Skeletal muscle cell (primary cell): ENCODE data around the gene FHIT.

ENCODE experiments used
- DNase-seq: peaks from one replicate; pipeline ENCODE4 v3.0.0-alpha.2; 2010; ENCODE audit warnings: low read depth
- H3K4me3 ChIP-seq: 2 replicates; pipeline ENCODE4 v1.5.1; 2011; ENCODE audit warnings: low read depth, mild to moderate bottlenecking, control low read depth, low read length, moderate library complexity

The FHIT gene

DNA sequence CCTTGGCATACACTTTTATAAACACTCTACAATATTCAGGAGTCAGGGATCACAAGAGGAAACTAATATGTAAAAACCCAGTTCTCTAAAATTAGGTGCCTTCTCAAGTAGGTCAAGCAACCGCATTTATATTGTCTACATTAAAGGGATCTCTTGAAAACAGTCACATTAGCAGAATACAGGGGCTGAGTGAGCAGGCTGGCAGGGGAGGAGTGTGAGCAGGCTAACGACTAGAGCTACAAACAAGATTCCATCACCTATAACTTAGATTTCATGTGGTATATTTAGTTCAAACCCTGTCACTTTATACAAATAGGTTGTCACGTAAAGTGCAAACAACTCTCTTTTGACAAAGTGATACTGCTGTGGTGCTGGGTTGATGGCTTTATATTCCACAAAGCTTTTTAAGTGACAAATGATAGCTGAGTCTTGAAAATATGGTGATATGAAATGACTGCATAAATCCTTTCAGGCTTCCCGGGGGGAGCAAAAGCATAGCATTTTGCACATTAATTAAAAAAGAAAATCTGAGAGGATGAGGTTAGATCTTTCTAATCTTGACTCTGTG, 937.9 kb downstream of the FHIT start:
- no peak overlapping the region for H3K4me3 ChIP-seq
- no peak for DNase-seq

DNA sequence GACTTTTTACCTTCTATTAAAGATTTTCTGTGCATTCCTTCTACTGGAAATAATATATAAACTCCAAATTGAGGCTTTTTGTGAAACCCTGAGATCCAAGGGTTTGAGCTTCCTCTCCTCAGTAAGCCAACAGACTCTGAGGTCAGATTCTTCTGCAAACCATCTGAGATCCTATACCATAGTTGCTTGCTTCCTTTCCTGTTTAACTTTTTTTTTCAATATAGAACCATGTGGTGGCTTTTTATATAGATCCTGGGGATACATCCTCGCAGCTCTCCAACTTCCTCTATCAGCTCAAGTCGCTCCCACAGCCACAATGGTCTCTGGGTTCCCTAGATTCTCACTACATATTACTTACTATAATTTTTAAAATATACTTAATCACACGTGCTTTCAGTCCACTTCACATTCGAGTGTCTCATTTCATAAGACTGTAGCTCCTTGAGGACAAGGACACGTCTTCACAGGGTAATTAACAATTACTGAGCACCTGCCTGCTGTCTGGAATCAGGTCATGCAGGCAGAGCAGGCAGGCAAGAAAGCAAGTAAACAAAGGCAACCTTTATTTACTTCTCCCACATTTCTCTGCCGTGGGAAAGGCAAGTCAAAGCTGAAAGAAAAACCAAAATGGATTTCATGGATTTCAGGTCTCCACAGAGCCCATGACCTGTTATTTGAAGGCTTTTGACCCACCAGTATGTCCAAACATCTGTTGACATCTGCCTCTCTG, 941.5 kb downstream of the FHIT start:
- no peak overlapping the region for H3K4me3 ChIP-seq
- no peak for DNase-seq

DNA sequence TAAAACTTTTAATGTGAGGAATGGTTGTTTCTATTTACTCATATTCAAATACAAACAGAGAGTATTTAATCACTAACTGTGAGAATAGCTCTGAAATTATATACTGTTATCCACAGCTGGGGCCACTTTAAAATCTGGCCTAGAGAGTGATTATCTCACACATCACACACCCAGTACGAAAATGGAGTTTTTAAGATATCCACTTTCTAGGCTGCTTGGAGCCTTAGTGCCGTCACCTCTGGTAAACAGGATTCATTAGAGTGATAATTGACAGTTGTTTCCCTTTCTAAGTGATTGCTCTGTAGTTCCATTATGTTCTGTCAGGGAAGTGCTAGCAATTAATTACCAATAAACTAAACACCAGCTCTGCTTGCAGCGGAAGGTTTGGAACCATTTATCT, 942.4 kb downstream of the FHIT start:
- DNase-seq = no peak

DNA sequence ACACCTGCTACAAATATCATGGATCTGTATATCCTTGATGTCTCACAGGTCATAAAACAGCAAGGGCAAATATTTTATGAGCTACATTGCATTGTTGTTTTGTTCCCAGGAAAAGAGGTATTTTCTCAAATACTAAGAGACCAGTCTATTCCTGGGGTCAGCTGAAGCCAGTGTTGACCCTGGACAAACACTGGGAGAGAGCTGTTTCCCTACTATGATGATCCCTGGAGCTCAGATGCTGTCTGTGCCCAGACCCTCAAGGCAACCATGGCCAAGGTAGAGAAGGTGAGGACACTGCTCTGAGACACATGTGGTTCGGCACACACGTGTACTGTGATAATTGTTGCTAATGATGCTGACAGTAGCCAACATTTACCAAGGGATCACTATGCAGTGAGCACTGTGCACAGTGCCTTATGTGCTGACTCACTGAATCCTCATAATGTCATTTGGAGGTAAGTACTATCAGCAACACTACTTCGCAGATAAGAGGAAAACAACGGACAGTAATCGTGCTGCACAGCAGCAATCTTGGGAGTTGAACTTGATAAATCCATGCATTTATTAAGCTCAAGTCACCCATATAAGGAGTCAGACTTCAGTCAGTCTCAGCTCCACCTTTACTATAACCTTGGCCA, 943.6 kb downstream of the FHIT start:
- DNase-seq = no peak
- H3K4me3 ChIP-seq = no peak overlapping the region

More for the DNA sequence above, 942.4 kb downstream of the FHIT start:
- H3K4me3 ChIP-seq = no peak overlapping the region

DNA sequence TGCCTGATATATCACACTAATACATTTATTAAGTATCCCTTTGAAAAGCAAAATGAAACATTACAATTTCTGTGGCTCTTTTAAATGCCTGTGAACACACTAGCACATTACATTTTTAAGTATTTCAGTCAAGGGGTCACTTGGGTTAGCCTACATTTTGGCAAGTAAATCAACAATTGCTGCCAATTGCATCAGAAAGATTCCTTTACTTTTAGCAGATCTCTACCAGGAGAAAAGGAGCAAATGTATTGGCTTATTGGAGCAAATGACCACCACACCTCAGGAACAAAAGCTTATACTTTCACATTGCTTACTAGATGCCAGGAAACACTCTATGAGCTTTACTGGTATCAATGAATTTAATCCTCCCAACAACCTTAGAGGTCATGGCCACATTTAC, 947.1 kb downstream of the FHIT start:
- DNase-seq = peak; percentile 76
- H3K4me3 ChIP-seq = no peak overlapping the region

DNA sequence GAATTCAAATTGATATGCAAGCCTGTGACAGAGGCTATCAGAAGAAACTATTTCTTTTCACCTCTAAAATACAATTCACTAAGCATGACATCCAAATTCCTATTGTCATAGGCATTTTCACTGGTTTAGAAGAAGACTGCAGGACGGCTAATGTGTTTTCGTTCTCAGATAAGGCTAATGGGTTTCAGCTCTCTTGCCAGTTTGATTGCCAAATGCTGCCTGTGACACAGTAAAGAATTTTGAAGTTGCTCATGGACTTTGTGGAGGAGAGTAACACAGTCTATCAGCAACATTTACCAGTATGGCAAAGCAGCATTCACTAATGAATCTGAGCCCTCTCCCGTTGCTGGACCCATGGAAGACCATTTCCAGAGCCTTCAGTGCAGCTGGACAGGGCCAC, 948.1 kb downstream of the FHIT start:
- DNase-seq = no peak

DNA sequence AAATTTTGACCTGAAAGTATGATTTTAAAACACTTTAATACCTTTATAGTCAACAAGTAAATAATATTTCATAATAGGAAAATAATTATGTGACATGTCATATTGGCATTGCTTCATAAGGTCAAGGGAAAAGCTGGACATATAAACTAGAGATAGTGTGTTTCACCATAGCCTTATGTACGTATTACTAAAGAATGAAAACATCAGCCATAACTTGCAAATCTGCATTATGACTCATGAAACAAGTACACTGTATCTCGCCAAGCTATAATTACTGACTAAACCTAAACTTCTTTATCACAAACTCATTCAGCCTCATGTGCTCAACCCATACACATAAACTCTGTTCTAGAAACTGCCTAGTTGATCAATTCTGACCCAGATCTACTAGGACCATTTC, 950.1 kb downstream of the FHIT start:
- no peak overlapping the region for H3K4me3 ChIP-seq
- DNase-seq = peak; percentile 64

More for the DNA sequence above, 948.1 kb downstream of the FHIT start:
- H3K4me3 ChIP-seq = no peak overlapping the region

DNA sequence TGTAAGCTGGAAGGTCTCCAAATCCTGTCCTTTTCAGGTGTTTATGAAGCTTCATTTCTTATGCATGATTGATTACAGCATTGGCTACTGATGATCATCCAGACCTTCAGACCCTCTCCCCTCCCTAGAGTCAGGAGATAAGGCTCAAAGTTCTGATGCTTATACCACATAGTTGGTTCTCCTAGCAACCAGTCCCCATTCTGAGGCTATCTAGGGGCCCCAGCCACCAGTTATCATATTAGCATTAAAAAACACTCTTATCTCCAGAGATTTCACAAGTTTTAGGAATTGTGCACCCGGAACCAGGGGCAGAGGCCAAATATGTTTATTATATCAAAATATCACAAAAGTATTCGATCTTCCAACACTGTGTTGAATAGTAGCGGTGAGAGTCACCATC, 953.1 kb downstream of the FHIT start:
- no peak overlapping the region for H3K4me3 ChIP-seq
- no peak for DNase-seq

DNA sequence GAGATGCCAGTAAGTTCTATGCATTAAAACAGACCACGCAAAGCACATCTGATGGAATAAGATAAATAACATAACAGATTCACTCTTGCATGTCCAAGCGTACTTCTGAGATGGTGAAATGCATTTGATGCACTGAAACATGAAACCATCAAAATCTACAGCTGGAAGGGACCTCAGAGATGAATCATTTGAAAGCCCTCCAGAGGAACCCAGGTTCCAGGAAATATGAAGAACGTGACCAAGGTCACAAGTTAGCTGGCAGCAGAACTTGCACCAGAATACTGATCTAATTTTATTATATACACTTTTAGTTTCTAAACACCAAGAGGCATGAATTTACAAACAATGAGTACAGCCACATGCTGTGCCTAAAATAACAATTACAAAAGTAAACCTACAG, 957.1 kb downstream of the FHIT start:
- peak; percentile 83 for DNase-seq
- no peak overlapping the region for H3K4me3 ChIP-seq

DNA sequence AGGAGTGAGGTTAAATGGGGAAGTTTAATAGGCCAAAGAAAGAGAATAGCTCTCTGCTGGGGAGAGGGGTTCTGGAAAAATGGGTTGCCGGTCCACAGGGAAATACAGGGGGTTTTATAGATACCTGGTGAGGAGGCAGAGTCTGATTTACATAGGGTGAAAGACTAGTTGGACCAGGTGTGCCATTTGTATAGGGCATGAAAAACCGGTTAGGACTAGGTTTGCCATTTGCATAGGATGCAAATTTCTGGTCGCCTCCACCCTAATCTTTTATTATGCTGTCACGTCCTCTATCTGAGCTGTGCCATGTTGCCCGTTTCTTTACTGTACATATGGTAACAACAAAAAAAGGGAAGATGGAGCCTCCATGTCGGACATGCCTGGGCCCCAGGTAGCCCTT, 960.1 kb downstream of the FHIT start:
- no peak for DNase-seq
- H3K4me3 ChIP-seq = no peak overlapping the region

DNA sequence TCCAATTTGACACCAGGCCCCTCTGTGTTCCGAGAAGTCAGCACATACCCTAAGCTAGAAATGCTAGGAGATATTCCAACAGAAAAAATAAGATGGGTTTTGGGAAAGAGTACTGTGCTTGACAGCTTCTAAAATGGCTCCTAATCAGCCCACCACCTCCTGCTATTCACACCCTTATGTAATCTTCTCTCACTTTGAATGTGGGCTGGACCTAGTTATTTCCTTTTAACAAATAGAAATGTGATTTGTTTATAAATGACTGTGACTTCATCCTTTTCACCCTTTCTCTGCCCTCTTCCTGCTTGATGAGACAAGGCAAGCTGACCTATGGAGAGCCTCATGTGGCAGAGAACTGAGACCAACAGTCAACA, 961.1 kb downstream of the FHIT start:
- no peak for DNase-seq
- H3K4me3 ChIP-seq = no peak overlapping the region

DNA sequence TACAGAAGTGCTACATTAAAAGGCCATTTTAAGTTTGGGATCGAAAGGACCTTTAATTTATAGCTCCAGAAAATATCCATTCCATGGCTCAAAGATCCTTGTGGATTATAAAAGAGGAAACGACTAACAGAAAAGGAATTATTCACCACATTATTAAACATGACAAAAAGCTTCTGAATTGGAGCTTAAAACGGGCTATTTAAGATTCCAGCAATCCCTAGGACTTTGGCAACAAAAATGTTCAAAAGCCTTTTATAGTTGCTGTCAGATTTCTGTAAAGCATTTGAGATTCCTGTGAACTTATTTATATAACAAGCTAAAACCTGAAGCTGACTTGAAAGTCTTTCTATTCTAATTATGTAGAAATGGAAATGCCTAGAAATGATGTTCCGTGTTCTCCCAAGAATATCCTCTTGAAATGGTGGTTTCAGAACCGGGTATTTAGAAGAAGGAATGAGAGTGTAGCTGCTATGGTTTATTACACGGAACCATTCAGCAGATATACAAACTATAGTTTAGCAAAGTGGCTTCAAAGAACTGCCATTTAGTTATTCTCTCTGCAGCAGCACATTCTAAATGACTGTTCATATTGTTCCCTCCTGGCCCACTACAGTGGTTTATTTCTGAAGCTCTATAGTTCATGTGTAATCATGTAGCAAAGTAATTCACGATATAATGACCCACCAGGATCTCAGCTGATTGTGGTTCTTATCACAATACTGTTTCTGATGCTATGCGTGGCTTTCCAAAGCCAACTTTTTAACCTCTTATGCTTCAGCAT, 961.7 kb downstream of the FHIT start:
- no peak overlapping the region for H3K4me3 ChIP-seq
- no peak for DNase-seq

DNA sequence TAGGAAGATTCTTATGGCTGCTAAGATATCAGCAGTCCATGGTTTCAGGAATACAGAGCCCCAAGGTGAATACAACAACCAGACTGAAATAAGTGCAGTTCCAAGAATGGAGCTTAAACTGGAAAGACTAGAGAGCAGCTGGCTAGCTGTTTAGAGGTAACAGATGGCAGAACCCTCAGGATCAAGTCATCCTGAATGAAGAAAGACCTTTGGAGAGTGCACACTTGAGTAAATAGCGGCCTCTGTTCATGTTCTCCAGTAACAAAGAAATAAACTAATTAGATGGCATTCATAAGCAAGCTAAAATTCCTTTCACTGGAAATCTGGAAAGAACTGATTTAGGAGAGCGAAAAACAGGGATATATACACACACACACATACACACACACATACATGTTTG, 968.4 kb downstream of the FHIT start:
- no peak for DNase-seq
- no peak overlapping the region for H3K4me3 ChIP-seq

DNA sequence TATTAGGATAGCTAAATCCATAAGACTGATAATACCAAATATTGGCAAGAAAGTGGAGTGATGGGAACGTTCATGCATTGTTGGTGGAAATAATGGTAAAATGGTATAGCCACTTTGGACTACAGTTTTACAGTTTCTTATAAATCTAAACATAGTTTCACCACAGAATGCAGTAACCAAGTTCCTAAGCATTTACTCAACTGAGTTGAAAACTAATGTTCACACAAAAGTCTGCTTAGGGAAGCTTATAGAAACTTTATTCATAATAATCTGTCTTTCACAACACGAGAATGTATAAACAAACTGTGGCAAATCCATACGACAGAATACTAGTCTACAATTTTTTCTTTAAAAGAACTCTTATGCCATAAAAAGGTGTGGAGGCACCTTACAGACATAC, 969.3 kb downstream of the FHIT start:
- H3K4me3 ChIP-seq = no peak overlapping the region
- no peak for DNase-seq

DNA sequence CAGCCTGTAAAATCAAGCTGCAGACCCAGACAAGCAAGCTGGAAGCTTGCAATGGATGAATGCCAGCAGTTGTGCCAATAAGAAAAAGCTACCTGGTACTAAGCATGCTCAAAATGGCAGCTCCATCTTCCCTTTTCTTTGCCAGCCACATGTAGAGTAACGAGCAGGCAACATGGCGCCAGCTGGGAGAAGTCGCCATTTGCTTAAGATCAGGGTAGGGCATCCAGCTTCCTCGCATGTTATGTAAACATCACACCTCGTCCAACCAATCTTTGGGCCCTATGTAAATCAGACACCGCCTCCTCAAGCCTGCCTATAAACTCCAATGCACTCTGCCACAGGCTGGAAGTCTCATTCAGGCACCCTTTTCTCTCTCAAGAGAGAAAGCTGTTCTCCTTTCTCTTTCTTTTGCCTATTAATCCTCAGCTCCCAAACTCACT, 973.9 kb downstream of the FHIT start:
- no peak for DNase-seq
- no peak overlapping the region for H3K4me3 ChIP-seq

DNA sequence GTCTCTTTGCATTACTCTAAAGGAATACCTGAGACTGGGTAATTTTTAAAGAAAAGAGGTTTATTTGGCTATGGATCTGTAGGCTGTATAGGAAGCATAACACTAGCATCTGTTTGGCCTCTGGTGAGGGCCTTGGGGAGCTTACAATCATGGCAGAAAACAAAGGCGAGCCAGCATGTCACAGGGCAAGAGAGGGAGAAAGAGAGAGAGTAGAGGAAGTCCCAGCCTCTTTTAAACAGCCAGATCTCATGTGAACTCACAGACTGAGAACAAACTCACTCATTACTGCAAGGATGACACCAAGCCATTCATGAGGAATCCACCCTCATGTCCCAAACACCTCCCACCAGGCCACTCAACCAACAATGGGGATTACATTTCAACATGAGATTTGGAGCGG, 974.6 kb downstream of the FHIT start:
- DNase-seq = no peak
- no peak overlapping the region for H3K4me3 ChIP-seq

DNA sequence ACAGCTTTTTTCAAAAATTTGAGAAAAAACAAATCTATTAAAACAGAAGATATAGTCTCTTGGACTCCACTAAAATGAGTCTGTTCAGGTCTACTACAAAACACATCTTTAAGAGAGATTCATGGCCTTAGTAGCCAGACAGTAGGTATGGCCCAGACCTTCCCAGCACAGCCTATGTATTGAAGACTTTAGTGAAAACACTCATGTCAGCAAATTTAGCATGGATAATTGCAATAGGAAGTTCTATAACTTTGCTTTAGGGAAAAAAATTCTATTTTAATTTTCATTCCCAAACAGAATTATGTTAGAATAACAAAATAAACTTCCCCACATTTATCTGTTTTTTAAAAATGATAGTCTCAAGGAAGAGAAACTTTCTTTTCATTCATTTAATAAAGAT, 976.6 kb downstream of the FHIT start:
- DNase-seq = no peak
- no peak overlapping the region for H3K4me3 ChIP-seq

DNA sequence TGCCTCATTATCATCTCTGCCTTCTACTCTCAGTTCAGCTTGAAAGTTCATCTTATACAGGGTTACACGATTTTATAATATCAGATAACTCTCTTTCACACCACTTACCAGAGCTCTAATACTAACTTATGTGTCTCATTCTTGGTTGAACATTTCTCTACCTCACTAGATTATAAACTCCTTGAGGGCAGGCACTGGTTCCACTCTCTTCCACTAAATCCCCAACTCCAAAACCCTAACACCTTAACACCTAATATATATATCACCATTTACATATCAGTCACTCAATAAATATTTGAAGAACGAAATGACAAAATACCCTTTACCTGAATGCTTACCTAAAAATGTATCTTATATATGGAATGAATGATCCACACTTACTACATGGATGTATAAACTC, 977.2 kb downstream of the FHIT start:
- H3K4me3 ChIP-seq = no peak overlapping the region
- no peak for DNase-seq

DNA sequence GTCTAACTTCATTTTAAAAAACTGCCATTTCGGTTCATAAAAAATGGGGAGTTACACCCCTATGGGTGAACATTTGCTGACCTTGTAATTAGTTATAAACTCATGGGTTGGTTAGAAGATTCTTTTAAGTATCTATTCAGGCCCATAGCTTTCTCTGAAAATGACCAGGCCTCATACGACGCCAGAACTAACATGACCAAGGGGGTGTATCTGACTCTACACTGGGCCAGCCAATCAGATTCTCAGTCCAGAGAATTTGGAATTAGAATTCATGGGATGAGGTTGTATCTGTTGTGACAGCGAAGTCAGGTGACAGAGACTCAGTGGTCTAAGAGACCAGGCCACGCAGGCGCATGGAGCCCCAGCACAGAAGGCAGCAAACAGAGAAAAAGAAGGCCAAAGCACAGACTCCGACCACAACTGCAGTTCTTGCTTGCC, 981.4 kb downstream of the FHIT start:
- no peak overlapping the region for H3K4me3 ChIP-seq
- DNase-seq = no peak

DNA sequence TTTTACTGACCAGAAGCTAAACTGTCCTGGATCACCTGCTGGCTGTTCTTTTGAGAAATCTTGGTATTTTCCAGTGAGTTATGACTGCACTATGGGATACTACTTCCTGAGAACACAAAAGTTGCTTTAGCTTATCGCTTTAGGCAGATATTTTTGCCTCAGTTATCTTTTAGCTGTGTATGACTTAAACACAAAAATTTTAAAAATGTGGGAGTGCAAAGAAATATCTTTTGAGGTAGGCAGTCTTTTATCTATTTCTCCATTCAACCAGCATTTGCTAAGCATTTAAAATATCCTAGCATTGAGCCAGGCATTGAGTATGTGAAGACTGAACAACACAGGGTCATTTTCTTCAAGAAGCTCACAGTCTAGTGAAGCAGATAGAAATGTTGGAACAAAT, 981.9 kb downstream of the FHIT start:
- no peak overlapping the region for H3K4me3 ChIP-seq
- DNase-seq = no peak
